H1 (cell line): Measurements from ENCODE around the gene MAGI2.

Experiments
- BACH1 ChIP-seq: IDR thresholded peaks from 2 replicates; pipeline ENCODE4 v1.6.1; 2012; ENCODE audit warnings: low read length, improper control_type of control experiment
- BRCA1 ChIP-seq: IDR thresholded peaks from 2 replicates; pipeline ENCODE4 v1.6.1; 2012; ENCODE audit warnings: low read depth, low read length, improper control_type of control experiment
- CEBPB ChIP-seq: IDR thresholded peaks from 2 replicates; pipeline ENCODE4 v1.6.1; 2012; ENCODE audit warnings: low read depth, low read length
- GABPA ChIP-seq: IDR thresholded peaks from 2 replicates; pipeline ENCODE4 v1.6.1; 2011; ENCODE audit warnings: mild to moderate bottlenecking, low read length, moderate library complexity, borderline replicate concordance; ENCODE audit not compliant: insufficient read depth
- POLR2A ChIP-seq, 2 experiments: IDR thresholded peaks; 1 replicate in 1 of 2; 2 replicates in 1 of 2; pipeline ENCODE4 v1.6.1; 2011; ENCODE audit warnings: low read depth in 2 of 2, low read length in 2 of 2, mild to moderate bottlenecking in 2 of 2; ENCODE audit errors: control extremely low read depth in 1 of 2
- RAD21 ChIP-seq, 2 experiments: IDR thresholded peaks in 1 of 2; conservative IDR thresholded peaks in 1 of 2; 2 replicates each; pipeline ENCODE4 v1.6.1; 2011; ENCODE audit warnings: low read depth in 2 of 2, low read length in 2 of 2, improper control_type of control experiment in 1 of 2, inconsistent platforms in 1 of 2, mild to moderate bottlenecking in 1 of 2, moderate library complexity in 1 of 2
- SRF ChIP-seq: IDR thresholded peaks from 2 replicates; pipeline ENCODE4 v1.6.1; 2011; ENCODE audit warnings: mild to moderate bottlenecking, low read depth, low read length, moderate library complexity
- TAF1 ChIP-seq: IDR thresholded peaks from 2 replicates; pipeline ENCODE4 v1.6.1; 2011; ENCODE audit warnings: mild to moderate bottlenecking, low read depth, low read length
- YY1 ChIP-seq: IDR thresholded peaks from 2 replicates; pipeline ENCODE4 v1.6.1; 2011; ENCODE audit warnings: low read depth, mild to moderate bottlenecking, low read length
- TF ChIP-seq, protein P1 (sequence below), 3 experiments: IDR thresholded peaks; 1 replicate in 2 of 3; 2 replicates in 1 of 3; pipeline versions ENCODE4 v1.5.1 to v1.6.1; 2011; ENCODE audit warnings: low read length in 3 of 3, mild to moderate bottlenecking in 3 of 3, inconsistent platforms in 2 of 3, low read depth in 1 of 3, moderate library complexity in 1 of 3; ENCODE audit not compliant: insufficient read depth in 1 of 3; ENCODE audit errors: control extremely low read depth in 1 of 3
- TF ChIP-seq, protein P2 (sequence below): fragments of 300-600 bp; sonication (generic); IDR thresholded peaks from 2 replicates; pipeline ENCODE4 v1.7.1; 2012; ENCODE audit warnings: low read length, moderate library complexity, mild to moderate bottlenecking, inconsistent platforms; ENCODE audit not compliant: insufficient replicate concordance
- TF ChIP-seq, protein P3 (sequence below): IDR thresholded peaks from 2 replicates; pipeline ENCODE4 v1.6.1; 2012; ENCODE audit warnings: inconsistent platforms

GRCh38 chr7:78768859-78769258 is 684.6 kb downstream of the MAGI2 start:
- TF ChIP-seq SRF (no peak), YY1 (no peak), RAD21 (IDR thresholded peaks at IDR 0.05 in 1 of 2, conservative IDR thresholded peaks at IDR 0.05 in 1 of 2; ENCODE audit: low read depth in 2 of 2, low read length in 2 of 2) (peak; percentile 38 to 42; a peak in 3 of 4 replicates), BRCA1 (no peak), GABPA (no peak), BACH1 (no peak), TAF1 (no peak), CEBPB (no peak), POLR2A (IDR thresholded peaks at IDR 0.05; ENCODE audit: control extremely low read depth in 1 of 2, low read depth in 2 of 2, low read length in 2 of 2) (no peak)
- TF ChIP-seq, protein P1, sequence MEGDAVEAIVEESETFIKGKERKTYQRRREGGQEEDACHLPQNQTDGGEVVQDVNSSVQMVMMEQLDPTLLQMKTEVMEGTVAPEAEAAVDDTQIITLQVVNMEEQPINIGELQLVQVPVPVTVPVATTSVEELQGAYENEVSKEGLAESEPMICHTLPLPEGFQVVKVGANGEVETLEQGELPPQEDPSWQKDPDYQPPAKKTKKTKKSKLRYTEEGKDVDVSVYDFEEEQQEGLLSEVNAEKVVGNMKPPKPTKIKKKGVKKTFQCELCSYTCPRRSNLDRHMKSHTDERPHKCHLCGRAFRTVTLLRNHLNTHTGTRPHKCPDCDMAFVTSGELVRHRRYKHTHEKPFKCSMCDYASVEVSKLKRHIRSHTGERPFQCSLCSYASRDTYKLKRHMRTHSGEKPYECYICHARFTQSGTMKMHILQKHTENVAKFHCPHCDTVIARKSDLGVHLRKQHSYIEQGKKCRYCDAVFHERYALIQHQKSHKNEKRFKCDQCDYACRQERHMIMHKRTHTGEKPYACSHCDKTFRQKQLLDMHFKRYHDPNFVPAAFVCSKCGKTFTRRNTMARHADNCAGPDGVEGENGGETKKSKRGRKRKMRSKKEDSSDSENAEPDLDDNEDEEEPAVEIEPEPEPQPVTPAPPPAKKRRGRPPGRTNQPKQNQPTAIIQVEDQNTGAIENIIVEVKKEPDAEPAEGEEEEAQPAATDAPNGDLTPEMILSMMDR (IDR thresholded peaks at IDR 0.05; ENCODE audit: control extremely low read depth in 1 of 3, insufficient read depth in 1 of 3, low read depth in 1 of 3, low read length in 3 of 3): peak in 2 of 3 experiments; percentile 5 to 27; a peak in 1 of 4 replicates
- TF ChIP-seq, protein P2, sequence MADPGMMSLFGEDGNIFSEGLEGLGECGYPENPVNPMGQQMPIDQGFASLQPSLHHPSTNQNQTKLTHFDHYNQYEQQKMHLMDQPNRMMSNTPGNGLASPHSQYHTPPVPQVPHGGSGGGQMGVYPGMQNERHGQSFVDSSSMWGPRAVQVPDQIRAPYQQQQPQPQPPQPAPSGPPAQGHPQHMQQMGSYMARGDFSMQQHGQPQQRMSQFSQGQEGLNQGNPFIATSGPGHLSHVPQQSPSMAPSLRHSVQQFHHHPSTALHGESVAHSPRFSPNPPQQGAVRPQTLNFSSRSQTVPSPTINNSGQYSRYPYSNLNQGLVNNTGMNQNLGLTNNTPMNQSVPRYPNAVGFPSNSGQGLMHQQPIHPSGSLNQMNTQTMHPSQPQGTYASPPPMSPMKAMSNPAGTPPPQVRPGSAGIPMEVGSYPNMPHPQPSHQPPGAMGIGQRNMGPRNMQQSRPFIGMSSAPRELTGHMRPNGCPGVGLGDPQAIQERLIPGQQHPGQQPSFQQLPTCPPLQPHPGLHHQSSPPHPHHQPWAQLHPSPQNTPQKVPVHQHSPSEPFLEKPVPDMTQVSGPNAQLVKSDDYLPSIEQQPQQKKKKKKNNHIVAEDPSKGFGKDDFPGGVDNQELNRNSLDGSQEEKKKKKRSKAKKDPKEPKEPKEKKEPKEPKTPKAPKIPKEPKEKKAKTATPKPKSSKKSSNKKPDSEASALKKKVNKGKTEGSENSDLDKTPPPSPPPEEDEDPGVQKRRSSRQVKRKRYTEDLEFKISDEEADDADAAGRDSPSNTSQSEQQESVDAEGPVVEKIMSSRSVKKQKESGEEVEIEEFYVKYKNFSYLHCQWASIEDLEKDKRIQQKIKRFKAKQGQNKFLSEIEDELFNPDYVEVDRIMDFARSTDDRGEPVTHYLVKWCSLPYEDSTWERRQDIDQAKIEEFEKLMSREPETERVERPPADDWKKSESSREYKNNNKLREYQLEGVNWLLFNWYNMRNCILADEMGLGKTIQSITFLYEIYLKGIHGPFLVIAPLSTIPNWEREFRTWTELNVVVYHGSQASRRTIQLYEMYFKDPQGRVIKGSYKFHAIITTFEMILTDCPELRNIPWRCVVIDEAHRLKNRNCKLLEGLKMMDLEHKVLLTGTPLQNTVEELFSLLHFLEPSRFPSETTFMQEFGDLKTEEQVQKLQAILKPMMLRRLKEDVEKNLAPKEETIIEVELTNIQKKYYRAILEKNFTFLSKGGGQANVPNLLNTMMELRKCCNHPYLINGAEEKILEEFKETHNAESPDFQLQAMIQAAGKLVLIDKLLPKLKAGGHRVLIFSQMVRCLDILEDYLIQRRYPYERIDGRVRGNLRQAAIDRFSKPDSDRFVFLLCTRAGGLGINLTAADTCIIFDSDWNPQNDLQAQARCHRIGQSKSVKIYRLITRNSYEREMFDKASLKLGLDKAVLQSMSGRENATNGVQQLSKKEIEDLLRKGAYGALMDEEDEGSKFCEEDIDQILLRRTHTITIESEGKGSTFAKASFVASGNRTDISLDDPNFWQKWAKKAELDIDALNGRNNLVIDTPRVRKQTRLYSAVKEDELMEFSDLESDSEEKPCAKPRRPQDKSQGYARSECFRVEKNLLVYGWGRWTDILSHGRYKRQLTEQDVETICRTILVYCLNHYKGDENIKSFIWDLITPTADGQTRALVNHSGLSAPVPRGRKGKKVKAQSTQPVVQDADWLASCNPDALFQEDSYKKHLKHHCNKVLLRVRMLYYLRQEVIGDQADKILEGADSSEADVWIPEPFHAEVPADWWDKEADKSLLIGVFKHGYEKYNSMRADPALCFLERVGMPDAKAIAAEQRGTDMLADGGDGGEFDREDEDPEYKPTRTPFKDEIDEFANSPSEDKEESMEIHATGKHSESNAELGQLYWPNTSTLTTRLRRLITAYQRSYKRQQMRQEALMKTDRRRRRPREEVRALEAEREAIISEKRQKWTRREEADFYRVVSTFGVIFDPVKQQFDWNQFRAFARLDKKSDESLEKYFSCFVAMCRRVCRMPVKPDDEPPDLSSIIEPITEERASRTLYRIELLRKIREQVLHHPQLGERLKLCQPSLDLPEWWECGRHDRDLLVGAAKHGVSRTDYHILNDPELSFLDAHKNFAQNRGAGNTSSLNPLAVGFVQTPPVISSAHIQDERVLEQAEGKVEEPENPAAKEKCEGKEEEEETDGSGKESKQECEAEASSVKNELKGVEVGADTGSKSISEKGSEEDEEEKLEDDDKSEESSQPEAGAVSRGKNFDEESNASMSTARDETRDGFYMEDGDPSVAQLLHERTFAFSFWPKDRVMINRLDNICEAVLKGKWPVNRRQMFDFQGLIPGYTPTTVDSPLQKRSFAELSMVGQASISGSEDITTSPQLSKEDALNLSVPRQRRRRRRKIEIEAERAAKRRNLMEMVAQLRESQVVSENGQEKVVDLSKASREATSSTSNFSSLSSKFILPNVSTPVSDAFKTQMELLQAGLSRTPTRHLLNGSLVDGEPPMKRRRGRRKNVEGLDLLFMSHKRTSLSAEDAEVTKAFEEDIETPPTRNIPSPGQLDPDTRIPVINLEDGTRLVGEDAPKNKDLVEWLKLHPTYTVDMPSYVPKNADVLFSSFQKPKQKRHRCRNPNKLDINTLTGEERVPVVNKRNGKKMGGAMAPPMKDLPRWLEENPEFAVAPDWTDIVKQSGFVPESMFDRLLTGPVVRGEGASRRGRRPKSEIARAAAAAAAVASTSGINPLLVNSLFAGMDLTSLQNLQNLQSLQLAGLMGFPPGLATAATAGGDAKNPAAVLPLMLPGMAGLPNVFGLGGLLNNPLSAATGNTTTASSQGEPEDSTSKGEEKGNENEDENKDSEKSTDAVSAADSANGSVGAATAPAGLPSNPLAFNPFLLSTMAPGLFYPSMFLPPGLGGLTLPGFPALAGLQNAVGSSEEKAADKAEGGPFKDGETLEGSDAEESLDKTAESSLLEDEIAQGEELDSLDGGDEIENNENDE: no peak
- TF ChIP-seq, protein P3, sequence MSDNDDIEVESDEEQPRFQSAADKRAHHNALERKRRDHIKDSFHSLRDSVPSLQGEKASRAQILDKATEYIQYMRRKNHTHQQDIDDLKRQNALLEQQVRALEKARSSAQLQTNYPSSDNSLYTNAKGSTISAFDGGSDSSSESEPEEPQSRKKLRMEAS: no peak
